ENCODE results near the gene PXDN.

The PXDN gene

GRCh38 chr2:1723397-1724042, 20.8 kb downstream of the PXDN start:
- Histone ChIP-seq H3K79me2 (ENCODE audit: insufficient read depth, low read length) (peaks cover 68% of the 10 kb centered on the region), H3K4me3 (ENCODE audit: low read length, poor library complexity, severe bottlenecking) (no peak overlapping the region), H3K4me2 (ENCODE audit: low read depth, low read length, poor library complexity, severe bottlenecking) (peak overlapping the region; percentile 36), H3K9ac (ENCODE audit: low read depth, low read length, poor library complexity, severe bottlenecking) (no peak overlapping the region), H3F3A (ENCODE audit: low read depth) (no peaks in the 10 kb centered on the region), H3K9me3 (ENCODE audit: insufficient read depth, low read depth, low read length) (no peaks in the 10 kb centered on the region), H3K27me3 (ENCODE audit: insufficient read depth, low read length, poor library complexity, severe bottlenecking) (no peaks in the 10 kb centered on the region), H3K9me2 (replicated peaks; ENCODE audit: low read depth, low read length) (no peaks in the 10 kb centered on the region), H3K4me1 (ENCODE audit: insufficient read depth, low read length, poor library complexity, severe bottlenecking) (peaks cover 3% of the 10 kb centered on the region), H4K20me1 (ENCODE audit: insufficient read depth, low read length, poor library complexity, severe bottlenecking) (peaks cover 28% of the 10 kb centered on the region), H3K36me3 (ENCODE audit: insufficient read depth, low read length) (no peaks in the 10 kb centered on the region), H2AFZ (ENCODE audit: low read length) (no peak overlapping the region)
- TF ChIP-seq EZH2phosphoT487 (IDR thresholded peaks at IDR 0.05; ENCODE audit: borderline replicate concordance) (no peak), CTCF (conservative IDR thresholded peaks at IDR 0.05; ENCODE audit: low read length) (no peak)

DNA sequence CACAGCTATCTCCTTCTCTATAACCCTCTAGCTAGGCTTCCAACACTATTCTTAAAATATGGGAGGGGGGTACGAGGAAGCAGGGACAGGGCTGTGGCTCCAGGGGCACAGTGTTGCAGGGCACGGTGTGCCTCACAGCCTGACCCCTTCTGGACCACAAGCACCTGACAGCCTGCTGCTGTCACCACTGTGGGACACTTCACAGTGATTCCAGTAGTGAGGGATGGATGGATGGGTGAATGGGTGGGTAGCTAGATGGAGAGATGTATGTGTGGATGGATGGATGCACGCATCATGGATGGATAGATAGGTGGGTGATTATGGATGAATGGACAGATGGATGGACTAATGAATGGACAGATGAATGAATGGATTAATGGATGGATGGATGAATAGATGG, 21.6 kb downstream of the PXDN start:
- no peak for TF ChIP-seq CTCF (conservative IDR thresholded peaks at IDR 0.05; ENCODE audit: low read length)
- TF ChIP-seq EZH2phosphoT487 (IDR thresholded peaks at IDR 0.05; ENCODE audit: borderline replicate concordance), result no peak
- H3F3A ChIP-seq (ENCODE audit: low read depth), result no peaks in the 10 kb centered on the region
- peaks cover 68% of the 10 kb centered on the region for H3K79me2 ChIP-seq (ENCODE audit: insufficient read depth, low read length)
- H3K4me2 ChIP-seq (ENCODE audit: low read depth, low read length, poor library complexity, severe bottlenecking), result no peak overlapping the region
- H4K20me1 ChIP-seq (ENCODE audit: insufficient read depth, low read length, poor library complexity, severe bottlenecking), result peaks cover 28% of the 10 kb centered on the region
- H3K36me3 ChIP-seq (ENCODE audit: insufficient read depth, low read length), result no peaks in the 10 kb centered on the region
- no peak overlapping the region for H2AFZ ChIP-seq (ENCODE audit: low read length)
- no peaks in the 10 kb centered on the region for H3K9me3 ChIP-seq (ENCODE audit: insufficient read depth, low read depth, low read length)
- no peak overlapping the region for H3K9ac ChIP-seq (ENCODE audit: low read depth, low read length, poor library complexity, severe bottlenecking)
- H3K9me2 ChIP-seq (replicated peaks; ENCODE audit: low read depth, low read length), result no peaks in the 10 kb centered on the region
- H3K27me3 ChIP-seq (ENCODE audit: insufficient read depth, low read length, poor library complexity, severe bottlenecking), result no peaks in the 10 kb centered on the region
- H3K4me1 ChIP-seq (ENCODE audit: insufficient read depth, low read length, poor library complexity, severe bottlenecking), result peaks cover 3% of the 10 kb centered on the region
- no peak overlapping the region for H3K4me3 ChIP-seq (ENCODE audit: low read length, poor library complexity, severe bottlenecking)

GRCh38 chr2:1721706-1722646, 22.3 kb downstream of the PXDN start:
- H4K20me1 ChIP-seq (ENCODE audit: insufficient read depth, low read length, poor library complexity, severe bottlenecking), result peaks cover 30% of the 10 kb centered on the region
- H3K9ac ChIP-seq (ENCODE audit: low read depth, low read length, poor library complexity, severe bottlenecking), result no peak overlapping the region
- H3K4me2 ChIP-seq (ENCODE audit: low read depth, low read length, poor library complexity, severe bottlenecking), result no peak overlapping the region
- H3K9me3 ChIP-seq (ENCODE audit: insufficient read depth, low read depth, low read length), result no peaks in the 10 kb centered on the region
- H3K4me3 ChIP-seq (ENCODE audit: low read length, poor library complexity, severe bottlenecking), result no peak overlapping the region
- no peak for TF ChIP-seq CTCF (conservative IDR thresholded peaks at IDR 0.05; ENCODE audit: low read length)
- TF ChIP-seq EZH2phosphoT487 (IDR thresholded peaks at IDR 0.05; ENCODE audit: borderline replicate concordance), result no peak
- H3K4me1 ChIP-seq (ENCODE audit: insufficient read depth, low read length, poor library complexity, severe bottlenecking), result peaks cover 3% of the 10 kb centered on the region
- H3K79me2 ChIP-seq (ENCODE audit: insufficient read depth, low read length), result peaks cover 68% of the 10 kb centered on the region
- H2AFZ ChIP-seq (ENCODE audit: low read length), result no peak overlapping the region
- no peaks in the 10 kb centered on the region for H3K36me3 ChIP-seq (ENCODE audit: insufficient read depth, low read length)
- H3K27me3 ChIP-seq (ENCODE audit: insufficient read depth, low read length, poor library complexity, severe bottlenecking), result no peaks in the 10 kb centered on the region
- no peaks in the 10 kb centered on the region for H3F3A ChIP-seq (ENCODE audit: low read depth)
- H3K9me2 ChIP-seq (replicated peaks; ENCODE audit: low read depth, low read length), result no peaks in the 10 kb centered on the region

Measured in Loucy (cell line).